GM19043 (cell line): ENCODE measurements around the gene CAPN13.

ENCODE experiments used
- ATAC-seq: cut with Tn5 transposase; IDR thresholded peaks from one replicate; pipeline ENCODE4 v1.9.1; 2021; ENCODE audit warnings: low read depth; ENCODE audit not compliant: unreplicated experiment

CAPN13 gene

GRCh38 chr2:30807249-30807648 is at the start of gene CAPN13:
Gene CAPN13 (minus strand): TSS chr2:30807446. CDS start chr2:30787325, 20,121 bp downstream.
- no peak for ATAC-seq

GRCh38 chr2:30847841-30848240 is 40.6 kb upstream of the CAPN13 start:
- ATAC-seq: no peak

GRCh38 chr2:30847329-30847728 is 40.1 kb upstream of the CAPN13 start:
- no peak for ATAC-seq

GRCh38 chr2:30828586-30828985 is 21.3 kb upstream of the CAPN13 start:
- ATAC-seq: no peak

- no peak for ATAC-seq
These were observed 19.7 kb upstream of the CAPN13 start for GRCh38 chr2:30826916-30827315.

GRCh38 chr2:30826481-30826880 is 19.2 kb upstream of the CAPN13 start:
- ATAC-seq: no peak

GRCh38 chr2:30823452-30823851 is 16.2 kb upstream of the CAPN13 start:
- no peak for ATAC-seq

GRCh38 chr2:30821960-30822359 is 14.7 kb upstream of the CAPN13 start:
- no peak for ATAC-seq

- no peak for ATAC-seq
These were observed 13.3 kb upstream of the CAPN13 start for GRCh38 chr2:30820381-30821055.

GRCh38 chr2:30809938-30810337 is 2.7 kb upstream of the CAPN13 start:
- ATAC-seq: no peak

- no peak for ATAC-seq
These were observed 1.4 kb upstream of the CAPN13 start for GRCh38 chr2:30808695-30809094.

GRCh38 chr2:30803281-30803680 is 4.0 kb downstream of the CAPN13 start:
- ATAC-seq: no peak

GRCh38 chr2:30802611-30803010 is 4.6 kb downstream of the CAPN13 start:
- ATAC-seq: no peak

- ATAC-seq: no peak
These were observed 5.3 kb downstream of the CAPN13 start for GRCh38 chr2:30801821-30802455.

GRCh38 chr2:30800159-30800558 is 7.1 kb downstream of the CAPN13 start:
- no peak for ATAC-seq

GRCh38 chr2:30799366-30799765 is 7.9 kb downstream of the CAPN13 start:
- ATAC-seq: no peak

- ATAC-seq: no peak
These were observed 8.7 kb downstream of the CAPN13 start for GRCh38 chr2:30798536-30798991.

- ATAC-seq: no peak
These were observed 9.7 kb downstream of the CAPN13 start for GRCh38 chr2:30797381-30798015.

GRCh38 chr2:30796699-30797098 is 10.5 kb downstream of the CAPN13 start:
- no peak for ATAC-seq

GRCh38 chr2:30792521-30792920 is 14.7 kb downstream of the CAPN13 start:
- no peak for ATAC-seq

- ATAC-seq: no peak
These were observed 16.4 kb downstream of the CAPN13 start for GRCh38 chr2:30790879-30791278.
